Keratinocyte (primary cell): ENCODE measurements around the gene CEACAM6. TPM values are rescaled to one million over a fixed set of nuclear protein-coding genes. Genes with fewer than 3 reads are reported as not detected.
"Not testable (repeated sequence)": the region's sequence is repeated elsewhere in the genome, so short reads cannot be mapped to it uniquely, and the experiment has no call there.

Experiments
- DNase-seq: peaks from one replicate; pipeline ENCODE4 v3.0.0-alpha.2; 2011; ENCODE audit warnings: low read depth, missing footprints, low spot score
- FAIRE-seq: peaks from 2 replicates; lab custom pipeline; 2011; peaks lifted over from hg19 to GRCh38; lab: Jason Lieb, UNC
- H2AFZ ChIP-seq: 2 replicates; pipeline ENCODE4 v1.6.0; 2012; ENCODE audit warnings: low read length, control low read depth, inconsistent platforms; ENCODE audit not compliant: control insufficient read depth
- H3K27ac ChIP-seq: 2 replicates; pipeline ENCODE4 v1.5.1; 2011; ENCODE audit warnings: low read length; ENCODE audit not compliant: control insufficient read depth, insufficient read depth
- H3K27me3 ChIP-seq: 3 replicates; pipeline ENCODE4 v1.6.0; 2011; ENCODE audit warnings: low read length; ENCODE audit not compliant: control insufficient read depth, insufficient read depth; ENCODE audit errors: extremely low read depth
- H3K36me3 ChIP-seq, 2 experiments: 2 replicates in 1 of 2; 3 replicates in 1 of 2; pipeline ENCODE4 v1.5.1; 2011; ENCODE audit warnings: low read length in 2 of 2, mild to moderate bottlenecking in 1 of 2; ENCODE audit not compliant: control insufficient read depth in 2 of 2, insufficient read depth in 2 of 2; ENCODE audit errors: extremely low read depth in 1 of 2
- H3K4me1 ChIP-seq: 3 replicates; pipeline ENCODE4 v1.5.1; 2011; ENCODE audit warnings: low read length; ENCODE audit not compliant: control insufficient read depth, insufficient read depth; ENCODE audit errors: extremely low read depth
- H3K4me2 ChIP-seq: 3 replicates; pipeline ENCODE4 v1.6.0; 2011; ENCODE audit warnings: low read depth, low read length; ENCODE audit not compliant: control insufficient read depth, insufficient read depth; ENCODE audit errors: extremely low read depth
- H3K4me3 ChIP-seq, 3 experiments: fragments of 200-600 bp in 1 of 3; sonication (generic) in 1 of 3; 2 replicates in 2 of 3; 3 replicates in 1 of 3; pipeline ENCODE4 v1.5.1; 2011 to 2016; ENCODE audit warnings: low read length in 3 of 3, mild to moderate bottlenecking in 3 of 3, control low read depth in 2 of 3, inconsistent platforms in 1 of 3, low read depth in 1 of 3, mixed read lengths in 1 of 3, mixed run types in 1 of 3, moderate library complexity in 1 of 3; ENCODE audit not compliant: control insufficient read depth in 2 of 3, insufficient read depth in 2 of 3; ENCODE audit errors: extremely low read depth in 1 of 3
- H3K79me2 ChIP-seq: 2 replicates; pipeline ENCODE4 v1.6.0; 2012; ENCODE audit warnings: low read length; ENCODE audit not compliant: control insufficient read depth, insufficient read depth
- H3K9ac ChIP-seq: 3 replicates; pipeline ENCODE4 v1.6.0; 2011; ENCODE audit warnings: low read length; ENCODE audit not compliant: control insufficient read depth, insufficient read depth; ENCODE audit errors: extremely low read depth
- H3K9me1 ChIP-seq: 3 replicates; pipeline ENCODE4 v1.6.0; 2011; ENCODE audit warnings: low read length; ENCODE audit not compliant: control insufficient read depth, insufficient read depth; ENCODE audit errors: extremely low read depth
- H3K9me3 ChIP-seq: 2 replicates; pipeline ENCODE4 v1.5.1; 2012; ENCODE audit warnings: low read depth, low read length; ENCODE audit not compliant: control insufficient read depth
- H4K20me1 ChIP-seq: 3 replicates; pipeline ENCODE4 v1.6.0; 2011; ENCODE audit warnings: low read length; ENCODE audit not compliant: control insufficient read depth, insufficient read depth; ENCODE audit errors: extremely low read depth
- CTCF ChIP-seq, 3 experiments: IDR thresholded peaks in 1 of 3; conservative IDR thresholded peaks in 1 of 3; optimal IDR thresholded peaks in 1 of 3; 2 replicates in 2 of 3; 3 replicates in 1 of 3; pipeline versions ENCODE3 to v1.5.1; 2011; ENCODE audit warnings: low read length in 3 of 3, mild to moderate bottlenecking in 3 of 3, moderate library complexity in 2 of 3, control low read depth in 1 of 3, inconsistent platforms in 1 of 3; ENCODE audit not compliant: insufficient read depth in 2 of 3; ENCODE audit errors: extremely low read depth in 1 of 3
- EZH2 ChIP-seq: IDR thresholded peaks from one replicate; pipeline ENCODE4 v1.6.1; 2012; ENCODE audit warnings: inconsistent platforms, mild to moderate bottlenecking, low read length, moderate library complexity
- dilution Hi-C: fragments of 300-500 bp; cut with MboI; formaldehyde crosslinking; loops from one replicate; pipeline ENCODE4 v1.7.0; 2020; ENCODE audit warnings: low sequenced_read_pairs; ENCODE audit not compliant: extremely low pct_ligation_motif_present
- polyA plus RNA-seq, 5 experiments: library from polyadenylated mRNA; depleted of rRNA in 3 of 5; stranded (reverse) in 3 of 5; stranded (forward) in 1 of 5; unstranded in 1 of 5; fragments of >200 nt; gene quantifications; 1 replicate in 1 of 5; 2 replicates in 3 of 5; 3 replicates in 1 of 5; pipeline versions ENCODE4 v1.2.1 to v1.2.3, GENCODE V29; 2011 to 2012; ENCODE audit warnings: missing spikeins in 2 of 5, low read depth in 1 of 5, low replicate concordance in 1 of 5

Gene CEACAM6
- polyA plus RNA-seq, 1 donor (not counting 4 experiments of a cell fraction or from before 2014, with no cell fraction given), result 1.00 TPM

- H3K4me2 ChIP-seq, result no peak overlapping the region
Observed at GRCh38 chr19:41758846-41759245, 3.5 kb downstream of the CEACAM6 start.

GRCh38 chr19:41767115-41767514 lies 11.8 kb downstream of the CEACAM6 start:
- no peak overlapping the region for H3K9ac ChIP-seq
- no peak overlapping the region for H3K4me2 ChIP-seq
- no peaks in the 10 kb centered on the region for H3K9me1 ChIP-seq
- H3K27ac ChIP-seq, result no peak overlapping the region
- H3K27me3 ChIP-seq, result peaks cover 17% of the 10 kb centered on the region
- no peak for TF ChIP-seq EZH2
- no peak for TF ChIP-seq CTCF (optimal IDR thresholded peaks at IDR 0.05 in 1 of 3, IDR thresholded peaks at IDR 0.05 in 1 of 3, conservative IDR thresholded peaks at IDR 0.05 in 1 of 3; ENCODE audit: extremely low read depth in 1 of 3, insufficient read depth in 2 of 3, low read length in 3 of 3)
- FAIRE-seq (no peak), DNase-seq (no peak)
- no peaks in the 10 kb centered on the region for H3K79me2 ChIP-seq
- dilution Hi-C loops, result no loop called here
- no peak overlapping the region for H3K4me3 ChIP-seq
- no peaks in the 10 kb centered on the region for H4K20me1 ChIP-seq
- no peaks in the 10 kb centered on the region for H3K9me3 ChIP-seq
- H2AFZ ChIP-seq, result no peak overlapping the region
- peaks cover 4% of the 10 kb centered on the region for H3K4me1 ChIP-seq
- H3K36me3 ChIP-seq, result no peaks in the 10 kb centered on the region

More at GRCh38 chr19:41758846-41759245, 3.5 kb downstream of the CEACAM6 start:
- Histone ChIP-seq H3K36me3 (no peaks in the 10 kb centered on the region), H3K27ac (no peak overlapping the region), H4K20me1 (no peaks in the 10 kb centered on the region), H3K79me2 (no peaks in the 10 kb centered on the region), H3K9me1 (no peaks in the 10 kb centered on the region), H3K4me1 (no peaks in the 10 kb centered on the region), H3K4me3 (no peak overlapping the region), H3K9ac (no peak overlapping the region), H2AFZ (no peak overlapping the region), H3K9me3 (no peaks in the 10 kb centered on the region), H3K27me3 (peaks cover 20% of the 10 kb centered on the region)
- no peak for DNase-seq
- dilution Hi-C loops, result no loop called here
- no peak for FAIRE-seq
- TF ChIP-seq CTCF (optimal IDR thresholded peaks at IDR 0.05 in 1 of 3, IDR thresholded peaks at IDR 0.05 in 1 of 3, conservative IDR thresholded peaks at IDR 0.05 in 1 of 3; ENCODE audit: extremely low read depth in 1 of 3, insufficient read depth in 2 of 3, low read length in 3 of 3) (no peak), EZH2 (no peak)

GRCh38 chr19:41768105-41768504 lies 12.8 kb downstream of the CEACAM6 start:
- H3K9me3 ChIP-seq, H2AFZ ChIP-seq, H3K9ac ChIP-seq, H3K4me1 ChIP-seq, H3K27ac ChIP-seq, H3K79me2 ChIP-seq, H3K4me3 ChIP-seq, H3K9me1 ChIP-seq, dilution Hi-C loops, H3K4me2 ChIP-seq, FAIRE-seq, H4K20me1 ChIP-seq, H3K36me3 ChIP-seq, DNase-seq: not testable (repeated sequence)
- H3K27me3 ChIP-seq, result peaks cover 12% of the 10 kb centered on the region
